Ectodermal cell (in vitro differentiated cells): ENCODE data around the gene TOR2A.

ENCODE experiments used
- H3K27ac ChIP-seq: 2 replicates; pipeline ENCODE4 v1.7.0; 2013; ENCODE audit warnings: mild to moderate bottlenecking, low read depth, low read length; ENCODE audit not compliant: insufficient read depth, poor library complexity, severe bottlenecking
- H3K27me3 ChIP-seq: 2 replicates; pipeline ENCODE4 v1.7.0; 2013; ENCODE audit warnings: mild to moderate bottlenecking, low read length; ENCODE audit not compliant: insufficient read depth, control insufficient read depth, poor library complexity, severe bottlenecking
- H3K36me3 ChIP-seq: one replicate; pipeline ENCODE4 v1.7.0; 2013; ENCODE audit warnings: low read length; ENCODE audit not compliant: control insufficient read depth, insufficient read depth
- H3K4me1 ChIP-seq: one replicate; pipeline ENCODE4 v1.7.0; 2013; ENCODE audit warnings: low read length; ENCODE audit not compliant: control insufficient read depth, insufficient read depth
- H3K4me3 ChIP-seq: 2 replicates; pipeline ENCODE4 v1.7.0; 2013; ENCODE audit warnings: low read depth, low read length, control low read depth; ENCODE audit not compliant: insufficient read depth
- H3K9me3 ChIP-seq: 2 replicates; pipeline ENCODE4 v1.7.0; 2013; ENCODE audit warnings: mild to moderate bottlenecking, low read length, moderate library complexity; ENCODE audit not compliant: control insufficient read depth
- WGBS, 2 experiments: methylation state at CpG; one replicate each; pipeline ENCODE4 v1.1.7; 2013; ENCODE audit warnings: missing lambda C conversion rate in 2 of 2; 5-methylcytosine and 5-hydroxymethylcytosine counted together

The TOR2A gene

DNA sequence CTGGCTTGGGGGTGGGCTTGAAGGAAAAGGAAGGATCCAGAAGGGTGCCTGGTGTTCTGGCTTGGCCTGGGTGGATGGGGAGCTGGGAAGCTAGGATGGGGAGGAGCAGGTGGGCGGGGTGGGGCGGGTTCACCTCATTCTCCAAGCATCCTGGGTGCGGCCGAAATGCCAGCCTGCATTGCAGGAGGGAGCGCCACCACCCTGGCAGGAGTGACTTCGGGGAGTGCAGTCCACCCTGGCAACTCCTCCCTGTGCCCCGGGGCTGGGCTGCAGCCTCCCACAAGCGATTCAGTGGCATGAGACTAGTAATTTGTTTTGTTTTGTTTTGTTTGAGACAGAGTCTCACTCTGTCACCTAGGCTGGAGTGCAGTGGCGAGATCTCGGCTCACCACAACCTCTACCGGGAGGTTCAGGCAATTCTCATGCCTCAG, 13.7 kb downstream of the TOR2A start:
- H3K27me3 ChIP-seq: no peaks in the 10 kb centered on the region
- no peaks in the 10 kb centered on the region for H3K36me3 ChIP-seq
- H3K27ac ChIP-seq: no peak overlapping the region
- 74% methylated on average over 11 of the region's 11 CpGs for WGBS, 2 experiments
- H3K9me3 ChIP-seq: no peaks in the 10 kb centered on the region
- H3K4me3 ChIP-seq: no peak overlapping the region
- H3K4me1 ChIP-seq: peaks cover 7% of the 10 kb centered on the region

- Histone ChIP-seq H3K4me3 (no peak overlapping the region), H3K27ac (no peak overlapping the region), H3K27me3 (no peaks in the 10 kb centered on the region), H3K4me1 (peaks cover 7% of the 10 kb centered on the region), H3K36me3 (no peaks in the 10 kb centered on the region), H3K9me3 (no peaks in the 10 kb centered on the region)
Measured at GRCh38 chr9:127720865-127721227, 14.2 kb downstream of the TOR2A start.

- no peaks in the 10 kb centered on the region for H3K9me3 ChIP-seq
- WGBS, 2 experiments: 90 to 91% methylated on average over 12 of the region's 12 CpGs
Measured at GRCh38 chr9:127720031-127720864, 14.8 kb downstream of the TOR2A start.

GRCh38 chr9:127717766-127718165, 17.3 kb downstream of the TOR2A start:
- H3K27me3 ChIP-seq: peaks cover 10% of the 10 kb centered on the region
- H3K9me3 ChIP-seq: no peaks in the 10 kb centered on the region
- H3K27ac ChIP-seq: no peak overlapping the region
- H3K36me3 ChIP-seq: no peaks in the 10 kb centered on the region
- no peaks in the 10 kb centered on the region for H3K4me1 ChIP-seq
- WGBS, 2 experiments: 92 to 97% methylated on average over 5 of the region's 5 CpGs
- H3K4me3 ChIP-seq: no peak overlapping the region

More at GRCh38 chr9:127720031-127720864, 14.8 kb downstream of the TOR2A start:
- H3K27me3 ChIP-seq: no peaks in the 10 kb centered on the region
- H3K4me1 ChIP-seq: peaks cover 7% of the 10 kb centered on the region
- H3K36me3 ChIP-seq: no peaks in the 10 kb centered on the region
- H3K4me3 ChIP-seq: no peak overlapping the region
- no peak overlapping the region for H3K27ac ChIP-seq

DNA sequence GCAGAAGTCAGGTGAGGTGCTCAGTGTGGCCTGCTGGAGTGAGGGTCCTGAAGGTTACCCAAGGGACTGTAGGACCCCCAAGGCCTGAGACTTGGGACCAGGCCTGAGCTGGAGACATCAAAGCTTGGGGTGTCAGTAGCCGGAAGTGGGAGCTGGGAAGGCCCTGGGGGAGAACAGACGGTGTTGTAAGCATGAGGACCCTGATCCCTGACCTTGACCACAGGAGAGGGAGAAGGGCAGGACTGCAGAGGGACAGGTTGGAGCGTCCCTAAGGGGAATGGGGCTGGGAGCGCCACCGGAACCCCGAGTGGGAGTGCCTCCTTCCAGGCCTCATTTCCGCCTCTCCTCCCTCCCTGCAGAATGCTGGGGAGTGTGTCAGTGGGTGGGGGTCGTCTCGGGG, 18.7 kb downstream of the TOR2A start:
- H3K4me1 ChIP-seq: peaks cover 10% of the 10 kb centered on the region
- H3K36me3 ChIP-seq: no peaks in the 10 kb centered on the region
- H3K9me3 ChIP-seq: no peaks in the 10 kb centered on the region
- no peak overlapping the region for H3K4me3 ChIP-seq
- H3K27me3 ChIP-seq: peaks cover 10% of the 10 kb centered on the region
- 90 to 93% methylated on average over 9 of the region's 9 CpGs for WGBS, 2 experiments
- H3K27ac ChIP-seq: no peak overlapping the region

DNA sequence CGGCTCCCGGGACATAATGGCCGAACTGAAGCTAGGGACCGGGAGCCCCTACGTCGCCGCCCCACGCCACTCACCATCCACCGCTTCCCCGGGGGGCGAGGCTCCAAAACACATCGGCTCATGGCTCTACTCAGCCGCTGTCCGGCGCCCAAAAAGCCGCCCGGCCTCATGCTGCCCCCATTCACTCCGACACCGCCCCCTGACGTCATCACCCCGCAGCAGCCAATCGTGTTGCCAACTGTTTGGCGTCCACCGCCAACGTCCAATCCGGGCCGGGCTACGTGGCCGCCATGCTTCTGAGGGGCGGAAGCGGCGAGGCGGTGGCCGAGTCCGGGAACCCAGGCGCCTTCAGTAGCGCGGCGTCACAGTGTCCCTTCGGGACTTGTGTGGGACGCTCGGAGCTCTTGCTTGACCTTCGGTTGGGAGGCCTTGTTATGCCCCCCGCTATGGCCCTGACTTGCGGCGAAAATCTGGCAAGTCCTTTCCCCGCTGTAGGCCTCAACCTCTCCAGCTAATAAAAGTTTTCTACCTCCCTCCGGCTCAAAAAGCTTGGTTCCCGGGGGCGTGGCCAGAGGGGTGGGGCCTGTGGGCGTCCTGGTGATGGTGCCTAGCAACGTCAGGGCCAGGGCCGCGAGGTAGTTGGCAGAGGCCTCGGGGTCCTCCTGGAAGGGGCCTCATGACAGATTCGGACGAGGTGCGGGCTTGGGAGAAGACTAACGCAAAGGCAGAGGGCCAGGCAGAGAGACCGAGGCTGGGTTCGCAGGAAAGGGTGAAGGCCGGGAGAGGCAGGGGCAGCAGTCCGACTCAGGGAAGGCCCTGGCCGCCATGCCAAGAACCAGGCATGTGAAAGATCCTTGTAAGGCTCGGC, 19.4 kb downstream of the TOR2A start, which contains the start of the genes PTRH1 and TTC16:
Gene PTRH1, minus strand, starts transcription at position 194 of the 868 bp plus-strand sequence. Its CDS starts 24 bp downstream, at position 170.
Gene TTC16, plus strand, starts transcription at position 610 of the 868 bp plus-strand sequence. Its CDS starts 67 bp downstream, at position 677.
- Histone ChIP-seq H3K27ac (no peak within 1 kb of the TSS), H3K4me1 (peaks cover 10% of the 10 kb centered on the region), H3K9me3 (no peaks in the 10 kb centered on the region), H3K27me3 (peaks cover 10% of the 10 kb centered on the region), H3K36me3 (no peaks in the 10 kb centered on the region), H3K4me3 (peak within 1 kb of the TSS; percentile 64)
- WGBS, 2 experiments: 7% methylated on average over 65 of the region's 65 CpGs

DNA sequence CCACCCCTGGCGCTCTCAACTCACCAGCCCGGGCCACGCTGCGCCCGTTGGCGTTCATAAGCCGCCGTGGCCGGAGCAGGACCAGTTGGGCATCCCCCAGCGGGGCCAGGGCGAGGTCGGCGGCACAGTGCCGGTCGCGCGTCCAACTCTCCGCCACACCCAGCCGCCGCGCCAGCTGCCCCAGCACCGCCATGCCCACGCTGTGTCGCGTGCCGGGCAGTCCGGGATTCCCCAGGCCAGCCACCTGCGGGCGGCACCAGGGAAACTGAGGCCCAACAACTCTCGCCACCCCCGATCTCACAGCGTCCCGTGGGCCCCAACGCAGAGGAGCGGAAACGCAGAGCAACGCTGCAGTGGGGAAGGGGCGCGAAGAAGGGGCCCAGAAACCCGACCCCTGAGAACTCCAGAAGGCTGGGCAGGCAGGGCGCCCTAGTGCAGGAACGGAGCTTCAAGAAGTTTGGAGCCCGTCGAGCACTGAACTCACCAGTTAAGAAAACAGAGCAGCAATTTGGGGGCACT, 20.1 kb downstream of the TOR2A start:
- Histone ChIP-seq H3K36me3 (no peaks in the 10 kb centered on the region), H3K27ac (no peak overlapping the region), H3K9me3 (no peaks in the 10 kb centered on the region), H3K4me1 (peaks cover 10% of the 10 kb centered on the region), H3K27me3 (peaks cover 10% of the 10 kb centered on the region), H3K4me3 (peak overlapping the region; percentile 64)
- 1% methylated on average over 43 to 44 of the region's 44 CpGs for WGBS, 2 experiments

GRCh38 chr9:127714020-127714750, 20.9 kb downstream of the TOR2A start:
- no peak overlapping the region for H3K4me3 ChIP-seq
- 83 to 84% methylated on average over 19 of the region's 19 CpGs for WGBS, 2 experiments
- no peaks in the 10 kb centered on the region for H3K9me3 ChIP-seq
- peaks cover 10% of the 10 kb centered on the region for H3K27me3 ChIP-seq
- H3K4me1 ChIP-seq: peaks cover 10% of the 10 kb centered on the region
- H3K27ac ChIP-seq: no peak overlapping the region
- H3K36me3 ChIP-seq: no peaks in the 10 kb centered on the region

GRCh38 chr9:127712867-127713266, 22.2 kb downstream of the TOR2A start:
- Histone ChIP-seq H3K27ac (no peak overlapping the region), H3K4me3 (no peak overlapping the region), H3K36me3 (no peaks in the 10 kb centered on the region), H3K27me3 (peaks cover 10% of the 10 kb centered on the region), H3K4me1 (peaks cover 10% of the 10 kb centered on the region), H3K9me3 (no peaks in the 10 kb centered on the region)
- WGBS, 2 experiments: 92 to 94% methylated on average over 10 of the region's 10 CpGs
